GM23338 (cell line): ENCODE data around the gene ANKLE2.

ENCODE experiments used
- CTCF ChIP-seq, 2 experiments: fragments of 200-600 bp in 1 of 2; sonication (generic) in 1 of 2; conservative IDR thresholded peaks; 2 replicates each; pipeline versions ENCODE4 v1.5.1 to v1.6.1; 2016 to 2017; ENCODE audit warnings: antibody characterized with exemption in 2 of 2, low read depth in 2 of 2, mild to moderate bottlenecking in 2 of 2, moderate library complexity in 1 of 2
- ETS1 ChIP-seq: IDR thresholded peaks from 2 replicates; pipeline ENCODE4 v1.6.1; 2016; ENCODE audit warnings: antibody characterized with exemption
- EZH2 ChIP-seq: fragments of 200-600 bp; sonication (generic); IDR thresholded peaks from one replicate; pipeline ENCODE4 v1.8.0; 2017; ENCODE audit warnings: antibody characterized with exemption, mild to moderate bottlenecking, low read depth; ENCODE audit not compliant: unreplicated experiment
- EZH2phosphoT487 ChIP-seq: fragments of 200-600 bp; sonication (generic); IDR thresholded peaks from one replicate; pipeline ENCODE4 v1.8.1; 2018; ENCODE audit warnings: antibody characterized with exemption; ENCODE audit not compliant: unreplicated experiment
- POLR2AphosphoS5 ChIP-seq: IDR thresholded peaks from 2 replicates; pipeline ENCODE4 v1.6.1; 2016; ENCODE audit warnings: antibody characterized with exemption, low read depth
- STAT1 ChIP-seq: IDR thresholded peaks from one replicate; pipeline ENCODE4 v1.6.1; 2016; ENCODE audit warnings: antibody characterized with exemption; ENCODE audit not compliant: unreplicated experiment
- ZNF462 ChIP-seq: fragments of 250-450 bp; sonication (Bioruptor Pico); IDR thresholded peaks from 2 replicates; pipeline ENCODE4 v1.5.0; 2020; ENCODE audit warnings: mild to moderate bottlenecking, moderate library complexity

- TF ChIP-seq CTCF (conservative IDR thresholded peaks at IDR 0.05; ENCODE audit: low read depth in 2 of 2) (no peak), EZH2phosphoT487 (no peak), POLR2AphosphoS5 (no peak), STAT1 (no peak), ETS1 (no peak), EZH2 (no peak), ZNF462 (CRISPR knock-in tag) (no peak)
Observed at GRCh38 chr12:132740652-132741051, 21.0 kb downstream of the ANKLE2 start.
